ENCODE measurements around the gene SCUBE1.

Gene SCUBE1

DNA sequence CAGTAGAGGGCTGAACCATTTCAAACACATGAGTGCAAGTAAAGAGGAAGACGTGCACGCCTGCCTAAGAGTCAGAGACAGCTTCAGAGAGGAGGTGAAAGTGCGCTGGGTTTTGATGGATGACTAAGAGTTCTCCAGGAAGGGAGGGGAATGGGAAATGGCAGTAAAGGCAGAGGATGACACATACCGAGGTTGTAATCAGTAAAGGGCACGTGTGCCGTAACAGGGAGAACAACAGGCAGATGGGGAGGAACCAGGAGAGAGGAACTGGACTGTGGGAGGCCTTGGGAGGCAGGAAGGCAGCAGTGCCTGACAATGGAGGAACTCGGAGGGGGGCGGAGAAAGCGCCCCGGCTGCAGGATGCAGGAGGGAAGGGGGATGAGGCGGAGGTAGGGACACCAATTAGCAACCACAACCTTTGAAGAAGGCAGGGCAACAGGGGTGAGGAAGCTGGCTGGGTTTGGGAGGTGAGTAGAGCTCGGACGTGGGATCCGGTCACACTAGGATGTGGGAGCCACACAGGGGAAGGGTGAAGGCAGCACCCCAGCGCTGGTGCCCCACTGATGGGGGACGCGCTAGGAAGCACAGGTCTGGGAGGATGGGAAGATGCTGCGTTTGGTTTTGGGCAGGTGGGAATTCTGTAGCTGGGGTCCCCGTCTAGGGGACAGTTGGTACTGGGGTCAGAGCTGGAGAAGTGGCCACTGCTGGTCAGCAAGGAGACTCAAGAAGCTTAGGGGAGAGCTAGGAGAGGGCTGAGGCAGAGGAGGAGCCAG lies 67.4 kb downstream of the SCUBE1 start:
- DNase-seq: peak; percentile 30

- no peak for DNase-seq
Observed at GRCh38 chr22:43274595-43275240, 68.5 kb downstream of the SCUBE1 start.

- peak; percentile 38 for DNase-seq
Observed at GRCh38 chr22:43273902-43274484, 69.2 kb downstream of the SCUBE1 start.

DNA sequence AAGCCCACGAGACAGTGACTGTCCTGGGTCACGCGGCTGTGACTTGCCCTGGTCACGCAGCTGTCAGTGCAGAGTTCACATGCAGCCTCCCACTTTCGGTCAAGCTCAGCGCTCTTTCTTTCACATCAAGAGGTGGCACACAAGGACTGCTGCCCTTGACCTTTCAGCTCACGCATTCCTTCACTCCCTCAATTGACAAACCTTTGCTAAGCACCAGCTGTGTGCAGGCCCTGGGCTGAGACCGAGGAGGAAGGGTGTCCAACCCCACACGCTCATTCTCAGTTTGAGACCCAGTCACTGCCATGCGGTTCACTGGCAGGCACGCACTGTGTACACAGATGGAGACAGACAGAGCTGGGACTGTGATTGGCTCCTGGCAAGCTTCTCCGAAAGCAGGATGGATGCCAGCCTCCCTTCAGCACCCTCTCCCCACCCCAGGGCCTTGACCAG lies 70.3 kb downstream of the SCUBE1 start:
- DNase-seq: no peak

GRCh38 chr22:43272301-43272700 lies 70.9 kb downstream of the SCUBE1 start:
- DNase-seq: no peak

GRCh38 chr22:43270949-43271348 lies 72.2 kb downstream of the SCUBE1 start:
- DNase-seq: no peak

GRCh38 chr22:43270314-43270908 lies 72.8 kb downstream of the SCUBE1 start:
- no peak for DNase-seq

- no peak for DNase-seq
Observed at GRCh38 chr22:43269646-43270045, 73.5 kb downstream of the SCUBE1 start.

DNA sequence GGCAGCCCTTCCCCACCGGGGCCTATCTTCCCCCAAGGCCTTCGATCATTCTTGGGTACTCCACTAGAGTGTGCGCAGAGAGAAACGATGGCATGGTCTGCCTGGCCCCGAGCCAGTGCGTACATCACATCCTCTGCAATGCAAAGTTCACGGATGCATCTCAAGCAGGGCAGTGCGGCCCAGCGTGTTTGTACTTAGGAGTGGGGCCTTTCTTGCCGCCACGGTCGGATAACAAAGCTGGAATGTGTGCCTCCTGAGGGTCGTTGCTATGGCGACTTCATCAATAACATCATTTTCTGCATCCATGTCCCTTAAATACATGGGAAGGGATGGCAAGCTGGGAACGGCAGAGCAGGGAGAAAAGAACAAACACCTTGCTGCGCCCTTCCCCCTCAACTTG lies 73.9 kb downstream of the SCUBE1 start:
- no peak for DNase-seq

- no peak for DNase-seq
Observed at GRCh38 chr22:43267981-43268660, 75.1 kb downstream of the SCUBE1 start.

GRCh38 chr22:43267332-43267980 lies 75.7 kb downstream of the SCUBE1 start:
- no peak for DNase-seq

DNA sequence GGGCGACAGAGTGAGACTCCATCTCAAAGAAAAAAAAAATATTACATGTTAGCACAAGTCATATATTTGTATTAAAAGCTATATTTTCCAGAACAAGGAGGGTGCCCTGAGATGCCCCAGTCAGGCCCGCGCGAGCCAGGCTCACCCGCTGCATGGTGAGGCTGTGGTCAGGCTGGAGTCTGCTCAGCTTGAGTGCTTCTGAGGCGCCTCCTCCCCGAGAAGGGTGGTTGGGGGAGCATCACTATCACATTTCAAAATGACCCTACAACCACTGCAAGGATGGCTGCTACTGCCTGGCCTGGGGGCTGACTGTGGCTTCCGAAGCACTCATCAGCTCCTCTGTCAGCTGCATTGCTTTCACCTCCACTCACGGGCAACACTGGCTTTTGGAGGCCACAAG lies 77.1 kb downstream of the SCUBE1 start:
- DNase-seq: no peak

DNA sequence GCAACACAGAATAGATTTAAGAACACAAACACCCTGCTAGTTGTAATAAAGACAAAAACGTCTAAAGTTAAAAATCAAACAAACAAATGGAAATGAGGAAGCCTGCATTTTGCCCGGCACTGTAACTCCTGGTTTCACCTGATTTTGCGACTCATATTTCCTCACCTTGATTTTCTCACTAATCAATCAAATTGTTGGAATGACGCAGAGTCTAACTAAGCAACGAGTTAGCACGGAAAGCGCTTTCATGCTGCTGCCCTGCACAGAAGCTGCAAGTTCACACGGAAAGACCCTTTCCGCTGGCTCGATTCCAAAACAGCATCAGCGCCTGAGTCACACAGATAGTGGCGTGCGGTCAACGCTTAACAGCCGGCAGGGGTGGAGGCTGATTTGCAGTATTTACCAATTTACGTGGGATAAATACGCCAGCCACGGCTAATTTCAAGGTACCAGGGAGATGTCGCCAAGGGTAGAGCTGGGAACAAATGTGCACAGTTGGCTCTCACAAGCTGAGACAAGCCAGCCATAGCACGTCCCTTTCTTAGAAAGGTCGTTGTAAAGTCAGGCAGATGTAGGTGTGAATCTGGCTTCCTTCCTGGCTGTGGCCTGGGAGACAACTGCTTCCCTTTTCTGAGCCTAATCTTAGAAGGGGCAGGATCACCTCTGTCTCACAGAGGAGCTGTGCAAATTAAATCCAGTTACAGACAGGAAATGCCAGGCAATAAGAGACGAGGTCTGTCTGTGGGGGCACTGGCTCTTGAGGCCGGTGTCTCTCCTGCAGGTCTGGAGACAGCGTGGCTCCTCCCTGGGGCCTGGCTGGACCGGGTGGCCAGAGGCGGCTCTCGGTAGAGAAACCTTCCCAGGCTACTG lies 79.3 kb downstream of the SCUBE1 start:
- DNase-seq: peak; percentile 83

GRCh38 chr22:43262990-43263644 lies 80.1 kb downstream of the SCUBE1 start:
- no peak for DNase-seq

DNA sequence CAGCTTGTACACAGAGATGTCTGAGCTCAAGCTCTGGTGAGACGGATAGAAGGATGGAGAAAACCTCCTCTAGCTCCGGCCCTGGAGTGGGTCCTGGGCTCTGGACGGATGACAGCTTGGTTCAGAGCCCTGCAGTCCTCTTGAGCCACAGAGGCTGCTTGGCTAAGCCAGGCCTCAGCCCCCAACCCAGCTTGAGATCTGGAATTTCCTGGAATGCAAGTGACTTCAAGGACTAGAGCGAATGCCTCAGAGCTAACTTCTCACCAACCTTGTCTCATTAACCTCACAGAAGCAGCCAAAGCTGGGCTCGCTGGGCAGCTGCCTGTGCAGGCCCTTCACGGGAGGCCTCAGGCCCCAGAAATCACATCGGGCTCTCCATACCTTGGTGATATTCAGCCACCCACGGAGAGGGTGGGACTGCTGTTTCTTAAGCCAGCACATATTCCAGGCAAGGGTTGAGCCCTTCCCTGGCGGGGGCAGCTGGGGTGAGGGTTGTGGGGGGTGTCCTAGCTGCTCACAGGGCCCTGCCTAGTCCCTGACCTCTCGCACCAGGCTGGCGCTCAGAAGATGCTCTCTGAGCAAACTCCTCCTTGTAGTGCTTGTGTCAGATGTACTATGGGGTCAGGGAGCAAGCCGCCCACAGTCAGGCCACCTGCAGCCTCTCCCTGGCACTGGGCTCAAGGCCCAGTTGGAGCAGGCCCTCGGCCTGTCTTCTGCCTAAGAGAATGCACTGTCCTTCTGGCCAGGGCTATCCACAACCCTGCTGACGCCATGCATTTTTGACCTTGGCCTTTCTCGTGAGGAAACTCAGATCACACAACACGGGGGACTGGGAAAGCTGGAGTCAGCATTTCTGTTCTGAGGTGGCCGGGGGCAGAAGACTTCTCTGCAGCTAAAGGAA lies 82.6 kb downstream of the SCUBE1 start:
- DNase-seq: no peak

DNA sequence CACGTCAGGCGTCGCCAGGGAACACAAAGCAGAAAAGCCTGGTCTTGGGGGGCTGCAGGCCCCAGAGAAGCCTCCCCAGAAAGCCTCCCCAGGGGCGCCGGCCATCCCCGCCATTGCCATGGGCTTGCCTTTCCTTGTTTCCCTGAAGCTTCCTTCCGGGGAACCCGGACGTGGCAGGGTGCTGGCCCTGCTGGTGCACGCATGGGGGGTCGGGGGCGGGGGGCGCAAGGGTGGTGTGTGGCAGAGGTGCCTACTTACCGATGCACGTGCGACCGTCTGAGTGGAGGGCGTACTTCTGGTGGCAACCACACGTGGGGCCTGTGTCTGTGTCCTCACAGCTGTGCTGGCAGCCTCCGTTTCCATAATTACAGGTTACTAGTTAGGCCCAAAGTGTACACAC lies 85.2 kb downstream of the SCUBE1 start:
- DNase-seq: no peak

GRCh38 chr22:43257549-43257948 lies 85.6 kb downstream of the SCUBE1 start:
- DNase-seq: no peak

DNA sequence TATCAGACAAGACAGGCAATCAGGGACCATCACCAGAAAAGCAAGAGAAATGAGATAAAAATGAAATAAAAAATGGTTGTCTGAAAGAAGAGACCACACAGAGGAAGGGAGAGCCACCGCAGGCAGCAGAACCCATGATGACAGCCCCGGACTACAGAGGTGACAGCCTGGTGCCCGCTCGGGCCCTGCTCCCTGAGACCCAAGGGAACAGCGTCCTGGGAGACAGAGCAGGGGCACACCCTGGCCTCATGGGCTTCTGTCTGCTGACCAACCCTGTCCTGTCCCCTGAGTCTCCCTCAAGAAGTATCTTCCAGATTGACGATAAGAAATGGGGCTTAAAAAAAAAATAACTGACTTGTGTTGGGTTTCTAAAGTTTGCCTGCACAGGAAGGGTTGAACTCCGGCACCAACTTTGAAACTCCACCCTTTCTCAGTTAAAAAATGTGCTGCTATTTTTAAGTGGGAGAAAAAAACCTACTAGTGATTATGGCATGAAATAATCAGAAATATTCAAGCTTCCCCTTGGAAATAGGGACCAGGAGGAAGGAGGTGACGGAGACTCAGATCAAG lies 86.1 kb downstream of the SCUBE1 start:
- DNase-seq: no peak

GRCh38 chr22:43256569-43256968 lies 86.6 kb downstream of the SCUBE1 start:
- DNase-seq: no peak

- DNase-seq: no peak
Observed at GRCh38 chr22:43255299-43255698, 87.9 kb downstream of the SCUBE1 start.
